Activated T-helper 1 cell treated with anti-CD3 and anti-CD28 coated beads, Interleukin-12 subunit alpha, Interleukin-12 subunit beta, Interleukin-2, Interleukin-4 antibody, amounts not matched to agents 30 ng/mL and 10 ng/mL and 1 ng/mL, durations not matched to agents 14 hours and 24 hours and 36 hours (primary cell): ENCODE results near the gene MINDY2. TPM values are rescaled to one million over a fixed set of nuclear protein-coding genes. Genes with fewer than 3 reads are reported as not detected.
"Not testable (repeated sequence)": the region's sequence is repeated elsewhere in the genome, so short reads cannot be mapped to it uniquely, and the experiment has no call there.

Experiments used
- DNase-seq: peaks from one replicate; pipeline ENCODE4 v3.0.0; 2021; ENCODE audit warnings: low spot score
- H3K27ac Mint-ChIP-seq: one replicate; pipeline ENCODE4 v1.8.0; 2021; ENCODE audit warnings: mild to moderate bottlenecking, mixed read lengths
- H3K27me3 Mint-ChIP-seq: one replicate; pipeline ENCODE4 v1.8.0; 2022; ENCODE audit warnings: mild to moderate bottlenecking, moderate library complexity, mixed read lengths; ENCODE audit not compliant: insufficient read depth
- H3K36me3 Mint-ChIP-seq: one replicate; pipeline ENCODE4 v1.8.0; 2021; ENCODE audit warnings: low read depth, mixed read lengths
- H3K4me1 Mint-ChIP-seq: one replicate; pipeline ENCODE4 v1.8.0; 2021; ENCODE audit warnings: low read depth, mixed read lengths
- H3K4me3 Mint-ChIP-seq: one replicate; pipeline ENCODE4 v1.8.0; 2021; ENCODE audit warnings: mild to moderate bottlenecking, moderate library complexity, mixed read lengths
- H3K9me3 Mint-ChIP-seq: one replicate; pipeline ENCODE4 v1.8.0; 2021; ENCODE audit warnings: mixed read lengths
- intact Hi-C: fragments of 100-400 bp; cut with micrococcal nuclease; formaldehyde crosslinking; loops from one replicate; pipeline ENCODE4 v1.15.1; 2024
- total RNA-seq: library from RNA; stranded (reverse); gene quantifications from 2 replicates; pipeline ENCODE4 v1.2.3, GENCODE V29; 2022

The MINDY2 gene
- total RNA-seq, 1 donor from 2014 or later: 9.0 TPM

DNA sequence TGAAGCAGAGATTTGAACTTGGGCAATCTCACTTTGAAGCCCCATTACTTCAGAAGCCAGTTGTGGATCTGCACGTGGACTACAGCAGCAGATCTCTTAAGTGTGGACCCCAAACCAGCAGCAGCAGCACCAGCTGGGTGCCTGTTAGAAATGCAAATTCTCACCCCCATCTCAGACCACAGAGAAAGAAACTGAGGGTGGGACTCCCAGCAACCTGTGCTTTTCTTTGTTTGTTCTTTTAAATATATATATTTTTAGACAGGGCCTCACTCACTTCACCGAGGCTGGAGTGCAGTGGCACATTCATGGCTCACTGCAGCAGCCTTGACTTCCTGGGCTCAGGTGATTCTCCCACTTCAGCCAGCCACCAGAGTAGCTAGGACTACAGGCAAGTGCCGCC lies 109.2 kb downstream of the MINDY2 start:
- DNase-seq: no peak
- Mint-ChIP-seq H3K9me3 (no peaks in the 10 kb centered on the region), H3K36me3 (peaks cover 65% of the 10 kb centered on the region), H3K27ac (no peak overlapping the region), H3K4me3 (no peak overlapping the region), H3K4me1 (peaks cover 17% of the 10 kb centered on the region), H3K27me3 (no peaks in the 10 kb centered on the region)
- intact Hi-C loops: no loop called here

DNA sequence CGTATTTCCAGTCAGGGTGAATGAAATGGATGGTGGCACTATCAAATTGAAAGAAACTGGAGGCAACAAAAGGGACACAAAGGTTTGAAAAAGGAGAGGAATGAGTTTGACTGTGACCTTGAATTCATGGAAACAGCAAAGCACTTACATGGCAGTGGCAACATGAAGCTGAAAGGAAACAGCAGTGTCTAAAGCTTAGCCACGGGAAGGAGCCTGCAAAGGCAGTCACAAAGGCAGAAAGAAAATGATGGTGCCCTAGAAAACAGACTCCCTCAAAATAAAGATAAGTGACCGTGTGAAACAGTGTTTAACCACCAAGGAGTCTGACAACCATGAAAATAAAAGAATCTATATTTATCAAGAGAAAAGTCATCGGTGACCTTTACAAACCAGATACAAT lies 111.1 kb downstream of the MINDY2 start:
- no peak for DNase-seq
- no peaks in the 10 kb centered on the region for H3K9me3 Mint-ChIP-seq
- H3K4me3 Mint-ChIP-seq: no peak overlapping the region
- H3K4me1 Mint-ChIP-seq: peaks cover 17% of the 10 kb centered on the region
- H3K27ac Mint-ChIP-seq: no peak overlapping the region
- intact Hi-C loops: no loop called here
- H3K27me3 Mint-ChIP-seq: no peaks in the 10 kb centered on the region
- H3K36me3 Mint-ChIP-seq: peaks cover 63% of the 10 kb centered on the region

DNA sequence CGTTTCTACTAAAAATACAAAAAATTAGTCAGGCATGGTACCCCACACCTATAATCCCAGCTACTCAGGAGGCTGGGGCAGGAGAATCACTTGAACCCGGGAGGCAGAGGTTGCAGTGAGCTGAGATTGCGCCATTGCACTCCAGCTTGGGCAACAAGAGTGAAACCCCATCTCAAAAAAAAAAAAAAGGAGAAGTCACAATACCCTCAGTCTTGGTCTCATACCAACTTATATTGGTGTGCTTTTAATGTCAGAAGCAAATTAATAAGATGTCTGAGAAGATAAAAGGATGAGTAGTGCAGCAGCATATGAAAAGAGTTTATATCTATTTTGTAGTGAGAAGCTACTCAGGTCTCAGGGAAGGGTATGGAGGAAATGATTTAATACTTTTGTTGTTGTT lies 112.8 kb downstream of the MINDY2 start:
- Mint-ChIP-seq H3K4me1 (peaks cover 17% of the 10 kb centered on the region), H3K36me3 (peaks cover 72% of the 10 kb centered on the region)
- H3K9me3 Mint-ChIP-seq, H3K27ac Mint-ChIP-seq, H3K4me3 Mint-ChIP-seq, DNase-seq, intact Hi-C loops, H3K27me3 Mint-ChIP-seq: not testable (repeated sequence)

DNA sequence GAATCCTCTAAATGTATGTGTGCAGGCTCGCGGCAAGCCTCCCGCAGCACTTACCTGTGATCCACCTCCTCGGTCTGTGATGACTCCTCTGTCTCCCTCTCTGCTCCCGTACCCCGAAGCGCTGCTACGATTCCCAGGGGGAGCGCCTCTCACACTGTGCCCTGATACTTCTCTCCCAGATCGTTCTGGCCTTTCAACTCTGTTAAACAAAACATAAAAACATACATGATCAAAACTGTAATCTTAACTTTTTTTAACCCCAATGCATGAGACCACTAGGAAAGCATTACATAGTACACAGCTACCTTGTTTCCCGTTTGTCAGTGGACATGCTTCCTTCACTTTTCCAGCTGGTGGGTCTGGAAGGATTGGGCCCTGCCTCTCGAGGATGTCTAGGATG lies 115.8 kb downstream of the MINDY2 start:
- Mint-ChIP-seq H3K36me3 (peaks cover 70% of the 10 kb centered on the region), H3K27me3 (no peaks in the 10 kb centered on the region), H3K4me1 (peaks cover 22% of the 10 kb centered on the region), H3K4me3 (no peak overlapping the region), H3K9me3 (no peaks in the 10 kb centered on the region), H3K27ac (peak overlapping the region; percentile 61)
- no peak for DNase-seq
- intact Hi-C loops: no loop called here

DNA sequence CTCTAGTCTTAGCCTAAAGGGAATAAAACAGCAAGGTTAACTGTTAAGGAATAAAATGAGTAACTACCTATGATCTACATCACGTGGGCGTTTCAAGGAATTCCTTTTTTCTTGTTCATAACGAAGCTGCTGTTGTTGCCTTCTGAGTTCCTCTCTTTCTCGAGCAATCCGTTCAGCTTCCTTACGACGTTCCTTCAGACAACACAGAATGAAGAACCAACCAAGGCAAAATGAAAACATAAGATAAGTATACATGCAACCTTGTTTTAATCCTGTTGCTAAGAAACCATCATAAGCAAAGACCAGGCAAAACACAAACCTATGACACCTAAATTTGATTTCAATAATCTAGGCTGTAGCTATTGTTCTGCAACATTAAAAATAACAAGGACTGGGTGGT lies 118.3 kb downstream of the MINDY2 start:
- Mint-ChIP-seq H3K4me3 (no peak overlapping the region), H3K36me3 (peaks cover 71% of the 10 kb centered on the region), H3K4me1 (peaks cover 15% of the 10 kb centered on the region), H3K27ac (peak overlapping the region; percentile 67), H3K27me3 (no peaks in the 10 kb centered on the region), H3K9me3 (no peaks in the 10 kb centered on the region)
- intact Hi-C loops: no loop called here
- no peak for DNase-seq

DNA sequence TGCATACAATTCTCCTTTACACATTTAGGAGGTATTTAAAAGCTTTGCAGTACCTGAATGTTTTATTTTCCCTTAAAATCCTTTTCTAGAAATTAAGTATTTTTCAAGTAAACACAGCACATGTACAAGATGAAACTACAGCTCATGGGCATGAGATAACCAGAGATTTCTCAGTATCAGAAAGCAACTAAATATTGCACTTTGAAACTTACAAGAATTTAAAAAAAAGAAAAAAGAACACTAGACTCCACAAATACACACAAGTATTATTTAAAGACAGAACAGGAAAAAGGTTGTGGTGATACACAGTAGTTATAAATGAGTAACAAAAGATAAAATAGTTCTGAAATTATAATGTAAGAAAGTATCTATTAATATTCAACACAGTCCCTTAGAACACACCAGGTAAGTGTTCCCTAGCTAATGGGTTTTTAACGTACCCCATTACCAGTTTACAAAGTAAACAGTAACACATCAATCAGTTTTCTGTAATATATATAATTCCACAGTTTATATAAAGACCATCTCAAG lies 127.1 kb downstream of the MINDY2 start:
- Mint-ChIP-seq H3K36me3 (peaks cover 50% of the 10 kb centered on the region), H3K27ac (no peak overlapping the region), H3K27me3 (no peaks in the 10 kb centered on the region), H3K9me3 (no peaks in the 10 kb centered on the region), H3K4me3 (no peak overlapping the region), H3K4me1 (peaks cover 4% of the 10 kb centered on the region)
- intact Hi-C loops: no loop called here
- no peak for DNase-seq

DNA sequence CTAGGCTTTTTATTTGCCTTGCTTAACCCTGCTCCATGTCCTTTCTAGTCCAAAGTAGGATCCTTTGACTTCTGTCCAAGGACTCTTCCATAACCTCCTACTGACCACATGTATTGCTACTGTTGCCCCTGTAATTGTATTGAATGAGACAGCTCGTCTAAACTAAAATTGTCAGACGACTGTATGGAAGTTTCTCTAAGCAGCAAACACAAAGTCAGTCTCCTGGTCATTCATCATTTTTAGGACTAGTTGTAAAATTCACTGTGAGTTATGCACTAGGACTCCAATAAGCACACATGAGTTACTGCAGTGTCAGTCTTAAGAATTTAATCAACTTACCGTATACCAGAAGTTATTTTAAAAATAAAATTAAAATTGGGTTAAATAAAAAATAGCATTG lies 129.5 kb downstream of the MINDY2 start:
- H3K9me3 Mint-ChIP-seq: no peaks in the 10 kb centered on the region
- H3K27me3 Mint-ChIP-seq: no peaks in the 10 kb centered on the region
- H3K27ac Mint-ChIP-seq: no peak overlapping the region
- H3K36me3 Mint-ChIP-seq: peaks cover 36% of the 10 kb centered on the region
- intact Hi-C loops: no loop called here
- no peak for DNase-seq
- no peak overlapping the region for H3K4me3 Mint-ChIP-seq
- peaks cover 4% of the 10 kb centered on the region for H3K4me1 Mint-ChIP-seq

DNA sequence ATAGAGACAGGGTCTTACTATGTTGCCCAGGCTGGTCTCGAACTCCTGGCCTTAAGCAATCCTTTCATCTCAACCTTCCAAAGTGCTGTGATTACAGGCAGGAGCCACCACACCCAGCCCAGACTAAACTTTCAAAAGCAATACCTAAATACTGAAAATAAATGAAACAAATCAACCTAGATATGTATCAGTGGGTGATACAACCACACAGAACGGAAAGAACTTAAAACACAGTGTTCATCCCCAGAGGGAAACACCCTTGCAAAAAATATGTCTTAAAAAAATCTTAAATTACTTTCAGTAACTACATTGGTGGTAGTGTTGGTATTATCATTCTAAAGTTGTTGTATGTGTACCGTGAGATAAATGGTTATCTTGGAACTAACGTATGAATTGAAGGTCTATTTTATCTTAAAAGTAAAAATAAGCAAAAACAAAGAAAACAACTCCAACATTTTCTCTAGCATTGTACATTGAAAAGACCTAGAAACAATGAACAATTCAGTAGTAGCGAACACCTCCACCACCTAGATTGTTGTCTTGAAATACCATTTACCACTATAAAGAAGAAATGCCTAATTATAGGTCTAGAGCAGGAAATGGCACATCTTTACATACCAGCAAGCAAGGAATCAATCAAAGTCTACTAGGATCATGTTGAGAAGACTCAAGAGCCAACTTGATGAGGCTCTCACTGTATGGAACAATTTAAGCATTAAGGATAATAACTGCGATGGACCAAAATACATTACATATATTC lies 137.6 kb downstream of the MINDY2 start:
- Mint-ChIP-seq H3K4me3 (no peak overlapping the region), H3K4me1 (peaks cover 47% of the 10 kb centered on the region), H3K27ac (peak overlapping the region; percentile 65), H3K36me3 (peaks cover 41% of the 10 kb centered on the region), H3K9me3 (no peaks in the 10 kb centered on the region), H3K27me3 (no peaks in the 10 kb centered on the region)
- intact Hi-C loops: no loop called here
- DNase-seq: no peak

DNA sequence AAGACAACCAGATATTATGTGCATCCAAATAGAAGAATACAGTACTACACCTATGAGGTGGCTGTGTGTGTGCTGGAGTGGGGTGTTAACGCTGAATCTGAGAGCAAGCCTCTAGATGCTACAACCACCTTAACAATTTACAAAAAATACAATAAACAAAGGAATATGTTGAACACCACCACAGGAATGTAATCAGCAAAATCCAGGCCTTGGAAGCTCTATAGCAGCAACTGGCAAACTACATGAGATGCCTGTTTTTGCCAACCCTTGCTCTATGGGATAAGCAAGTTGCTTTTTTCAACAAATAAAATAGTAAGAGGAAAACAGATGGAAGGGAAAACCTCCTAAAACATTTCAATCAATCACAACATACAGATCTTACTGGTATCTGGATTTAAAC lies 138.5 kb downstream of the MINDY2 start:
- intact Hi-C loops: no loop called here
- Mint-ChIP-seq H3K36me3 (peaks cover 48% of the 10 kb centered on the region), H3K27me3 (no peaks in the 10 kb centered on the region), H3K4me3 (no peak overlapping the region), H3K4me1 (peaks cover 52% of the 10 kb centered on the region), H3K27ac (peak overlapping the region; percentile 12), H3K9me3 (no peaks in the 10 kb centered on the region)
- no peak for DNase-seq

DNA sequence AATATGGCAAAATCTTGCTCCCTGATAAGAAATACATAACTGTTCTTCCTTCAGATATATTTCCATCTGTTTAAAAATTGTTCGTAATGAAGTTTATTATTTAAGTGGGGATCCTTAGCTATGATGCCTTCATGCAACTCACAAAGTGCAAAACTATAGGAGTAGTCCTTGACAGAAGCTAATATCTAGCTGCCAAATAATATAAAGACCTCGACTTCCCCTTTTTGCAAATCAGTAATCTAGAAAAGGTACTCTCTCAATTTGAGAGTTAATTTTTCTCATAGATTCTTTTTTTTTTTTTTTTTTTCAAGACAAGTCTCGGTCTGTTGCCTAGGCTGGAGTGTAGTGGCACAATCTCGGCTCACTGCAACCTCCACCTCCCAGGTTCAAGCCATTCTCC lies 139.4 kb downstream of the MINDY2 start:
- H3K27me3 Mint-ChIP-seq: no peaks in the 10 kb centered on the region
- H3K4me1 Mint-ChIP-seq: peaks cover 57% of the 10 kb centered on the region
- DNase-seq: no peak
- peaks cover 53% of the 10 kb centered on the region for H3K36me3 Mint-ChIP-seq
- H3K27ac Mint-ChIP-seq: no peak overlapping the region
- no peak overlapping the region for H3K4me3 Mint-ChIP-seq
- intact Hi-C loops: no loop called here
- no peaks in the 10 kb centered on the region for H3K9me3 Mint-ChIP-seq

Other genes with a start within 250 kb of the MINDY2 start
- gene ADAM10, start 21.6 kb upstream of the MINDY2 start, total RNA-seq: 98.7 and 116 TPM in 2 replicates
- 142 and 143 TPM in 2 replicates for gene SLTM, start 162.4 kb downstream of the MINDY2 start, total RNA-seq
- gene RNF111, start 216.4 kb downstream of the MINDY2 start, total RNA-seq: 35.3 and 38.0 TPM in 2 replicates